Thyroid gland (tissue), 4 donors: ENCODE data around the gene EIF4G1. TPM values are rescaled to one million over a fixed set of nuclear protein-coding genes. Genes with fewer than 3 reads are reported as not detected.
A peak's percentile ranks its signal among the peaks of the same experiment; 100 is the strongest.

Experiments
- DNase-seq, 2 donors: peaks; one replicate each; pipeline ENCODE4 v3.0.0-alpha.2; 2019
- H3K27ac ChIP-seq, 3 donors: fragments of 200-600 bp; sonication (generic); 1 replicate in 2 of 3; 2 replicates in 1 of 3; pipeline ENCODE4 v1.5.1; 2016 to 2019; ENCODE audit warnings: mild to moderate bottlenecking in 1 of 3, moderate library complexity in 1 of 3
- H3K27me3 ChIP-seq: fragments of 200-600 bp; sonication (generic); one replicate; pipeline ENCODE4 v1.5.1; 2019
- H3K36me3 ChIP-seq, 2 donors: fragments of 200-600 bp; sonication (generic); one replicate each; pipeline ENCODE4 v1.5.1; 2016 to 2019
- H3K4me1 ChIP-seq, 2 donors: fragments of 200-600 bp; sonication (generic); one replicate each; pipeline ENCODE4 v1.5.1; 2017 to 2019
- H3K4me3 ChIP-seq, 3 donors: fragments of 200-600 bp; sonication (generic); replicated peaks in 1 of 3; 1 replicate in 2 of 3; 2 replicates in 1 of 3; pipeline ENCODE4 v1.5.1; 2016; ENCODE audit warnings: mild to moderate bottlenecking in 1 of 3
- H3K9me3 ChIP-seq: fragments of 200-600 bp; sonication (generic); one replicate; pipeline ENCODE4 v1.5.1; 2017
- POLR2A ChIP-seq, 2 donors: fragments of 450-650 bp; IDR thresholded peaks; one replicate each; pipeline ENCODE4 v1.6.1; 2017; ENCODE audit warnings: antibody characterized with exemption in 2 of 2, mild to moderate bottlenecking in 2 of 2, moderate library complexity in 1 of 2
- WGBS, 2 donors: methylation state at CpG; one replicate each; pipeline ENCODE4 v1.1.5; 2017; 5-methylcytosine and 5-hydroxymethylcytosine counted together
- intact Hi-C: fragments of 100-400 bp; cut with DNase I; formaldehyde crosslinking; loops from one replicate; pipeline ENCODE4 v1.15.1; 2023
- total RNA-seq, 4 donors: library from RNA; depleted of rRNA; stranded (reverse); fragments of >200 nt; gene quantifications; one replicate each; pipeline ENCODE4 v1.2.3, GENCODE V29; 2016
- TF ChIP-seq, protein P1 (sequence below), 6 experiments: fragments of 200-600 bp in 3 of 6; fragments of 450-650 bp in 3 of 6; sonication (generic) in 3 of 6; IDR thresholded peaks; one replicate each; pipeline ENCODE4 v1.5.1; 2016 to 2019; ENCODE audit warnings: antibody characterized with exemption in 6 of 6, mild to moderate bottlenecking in 2 of 6, inconsistent platforms in 1 of 6, moderate library complexity in 1 of 6

EIF4G1 gene
- total RNA-seq, 4 donors from 2014 or later, result 206 to 418 (median 348) TPM

DNA sequence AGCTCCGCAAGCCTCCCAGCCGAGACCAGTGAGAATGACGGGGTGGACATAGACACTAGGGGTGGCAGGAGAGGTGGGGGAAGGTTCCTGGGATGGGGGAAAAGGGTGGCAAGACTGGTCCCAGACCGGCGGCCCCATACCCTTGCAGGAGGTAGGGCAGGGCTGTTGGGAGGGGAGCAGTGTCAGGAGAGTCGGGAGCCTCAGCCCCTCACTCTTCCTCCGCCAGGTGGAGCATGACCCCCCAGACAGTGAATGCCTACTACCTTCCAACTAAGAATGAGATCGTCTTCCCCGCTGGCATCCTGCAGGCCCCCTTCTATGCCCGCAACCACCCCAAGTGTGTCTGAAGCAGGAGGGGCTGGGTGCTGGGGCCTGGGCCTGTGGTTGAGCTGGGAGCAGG, 24.1 kb upstream of the EIF4G1 start:
- intact Hi-C loops, result loop anchor here (5.0 kb wide), 1 partner anchor 393 kb away; no protein-coding TSS in a partner anchor
- Histone ChIP-seq H3K4me3 (no peak overlapping the region), H3K9me3 (no peaks in the 10 kb centered on the region), H3K27ac (no peak overlapping the region), H3K27me3 (no peaks in the 10 kb centered on the region), H3K36me3 (no peaks in the 10 kb centered on the region), H3K4me1 (no peaks in the 10 kb centered on the region)
- no peak for TF ChIP-seq POLR2A (IDR thresholded peaks at IDR 0.05)
- TF ChIP-seq, protein P1, sequence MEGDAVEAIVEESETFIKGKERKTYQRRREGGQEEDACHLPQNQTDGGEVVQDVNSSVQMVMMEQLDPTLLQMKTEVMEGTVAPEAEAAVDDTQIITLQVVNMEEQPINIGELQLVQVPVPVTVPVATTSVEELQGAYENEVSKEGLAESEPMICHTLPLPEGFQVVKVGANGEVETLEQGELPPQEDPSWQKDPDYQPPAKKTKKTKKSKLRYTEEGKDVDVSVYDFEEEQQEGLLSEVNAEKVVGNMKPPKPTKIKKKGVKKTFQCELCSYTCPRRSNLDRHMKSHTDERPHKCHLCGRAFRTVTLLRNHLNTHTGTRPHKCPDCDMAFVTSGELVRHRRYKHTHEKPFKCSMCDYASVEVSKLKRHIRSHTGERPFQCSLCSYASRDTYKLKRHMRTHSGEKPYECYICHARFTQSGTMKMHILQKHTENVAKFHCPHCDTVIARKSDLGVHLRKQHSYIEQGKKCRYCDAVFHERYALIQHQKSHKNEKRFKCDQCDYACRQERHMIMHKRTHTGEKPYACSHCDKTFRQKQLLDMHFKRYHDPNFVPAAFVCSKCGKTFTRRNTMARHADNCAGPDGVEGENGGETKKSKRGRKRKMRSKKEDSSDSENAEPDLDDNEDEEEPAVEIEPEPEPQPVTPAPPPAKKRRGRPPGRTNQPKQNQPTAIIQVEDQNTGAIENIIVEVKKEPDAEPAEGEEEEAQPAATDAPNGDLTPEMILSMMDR (IDR thresholded peaks at IDR 0.05), result no peak
- 58 to 66% methylated on average over 9 to 10 of the region's 10 CpGs for WGBS, 2 donors
- DNase-seq, result peak in 1 of 2 donors; percentile 15

DNA sequence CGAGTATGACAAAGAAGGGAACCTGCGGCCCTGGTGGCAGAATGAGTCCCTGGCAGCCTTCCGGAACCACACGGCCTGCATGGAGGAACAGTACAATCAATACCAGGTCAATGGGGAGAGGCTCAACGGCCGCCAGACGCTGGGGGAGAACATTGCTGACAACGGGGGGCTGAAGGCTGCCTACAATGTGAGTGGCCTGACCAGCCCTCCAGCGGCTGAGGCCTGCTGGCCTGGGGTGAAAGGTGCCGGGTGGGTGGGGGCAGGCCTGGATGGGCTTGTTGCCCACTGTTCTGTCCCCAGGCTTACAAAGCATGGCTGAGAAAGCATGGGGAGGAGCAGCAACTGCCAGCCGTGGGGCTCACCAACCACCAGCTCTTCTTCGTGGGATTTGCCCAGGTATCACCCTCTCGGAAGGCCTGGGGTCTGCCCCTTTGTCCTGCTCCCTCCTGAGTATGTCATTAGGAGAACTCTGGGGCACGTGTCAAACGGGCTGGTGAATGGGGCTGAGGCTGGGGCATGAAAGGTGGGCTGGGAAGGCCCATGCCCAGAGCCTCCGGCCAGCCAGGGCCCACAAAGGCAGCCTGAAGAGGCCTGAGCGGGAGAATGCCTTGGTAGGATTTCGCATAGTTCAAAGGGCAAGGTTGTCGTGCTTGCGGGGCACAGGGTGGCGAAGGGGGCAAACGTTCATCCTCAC, 23.2 kb upstream of the EIF4G1 start:
- no peak for DNase-seq
- no peak overlapping the region for H3K4me3 ChIP-seq
- TF ChIP-seq, protein P1 (IDR thresholded peaks at IDR 0.05), result no peak
- TF ChIP-seq POLR2A (IDR thresholded peaks at IDR 0.05), result no peak
- H3K27ac ChIP-seq, result no peak overlapping the region
- no peaks in the 10 kb centered on the region for H3K4me1 ChIP-seq
- WGBS, 2 donors, result 91 to 94% methylated on average over 19 to 22 of the region's 22 CpGs
- H3K36me3 ChIP-seq, result no peaks in the 10 kb centered on the region
- intact Hi-C loops, result loop anchor here (5.0 kb wide), 1 partner anchor 394 kb away; no protein-coding TSS in a partner anchor
- H3K27me3 ChIP-seq, result no peaks in the 10 kb centered on the region
- no peaks in the 10 kb centered on the region for H3K9me3 ChIP-seq

DNA sequence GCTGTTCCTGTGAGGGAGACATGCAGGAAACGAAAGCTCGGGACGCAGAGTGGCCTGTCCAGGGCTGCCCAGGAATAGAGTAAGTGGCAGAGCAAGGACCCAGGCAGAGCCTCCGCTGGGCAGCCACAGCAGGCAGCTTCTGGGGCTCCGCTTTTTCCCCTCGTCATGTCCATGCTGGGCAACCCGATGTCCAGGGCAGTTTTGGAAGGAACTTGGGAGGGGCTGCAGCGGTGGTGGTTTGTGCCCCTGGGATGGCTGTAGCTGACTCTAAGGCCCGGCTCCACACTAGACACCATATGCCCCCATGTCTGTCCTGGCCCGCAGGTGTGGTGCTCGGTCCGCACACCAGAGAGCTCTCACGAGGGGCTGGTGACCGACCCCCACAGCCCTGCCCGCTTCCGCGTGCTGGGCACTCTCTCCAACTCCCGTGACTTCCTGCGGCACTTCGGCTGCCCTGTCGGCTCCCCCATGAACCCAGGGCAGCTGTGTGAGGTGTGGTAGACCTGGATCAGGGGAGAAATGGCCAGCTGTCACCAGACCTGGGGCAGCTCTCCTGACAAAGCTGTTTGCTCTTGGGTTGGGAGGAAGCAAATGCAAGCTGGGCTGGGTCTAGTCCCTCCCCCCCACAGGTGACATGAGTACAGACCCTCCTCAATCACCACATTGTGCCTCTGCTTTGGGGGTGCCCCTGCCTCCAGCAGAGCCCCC, 22.5 kb upstream of the EIF4G1 start:
- H3K27ac ChIP-seq, result no peak overlapping the region
- no peaks in the 10 kb centered on the region for H3K36me3 ChIP-seq
- no peaks in the 10 kb centered on the region for H3K27me3 ChIP-seq
- H3K4me1 ChIP-seq, result no peaks in the 10 kb centered on the region
- no peaks in the 10 kb centered on the region for H3K9me3 ChIP-seq
- intact Hi-C loops, result loop anchor here (5.0 kb wide), 1 partner anchor 395 kb away; no protein-coding TSS in a partner anchor
- no peak for DNase-seq
- H3K4me3 ChIP-seq, result no peak overlapping the region
- no peak for TF ChIP-seq POLR2A (IDR thresholded peaks at IDR 0.05)
- TF ChIP-seq, protein P1 (IDR thresholded peaks at IDR 0.05), result no peak
- WGBS, 2 donors, result 84 to 93% methylated on average over 7 to 19 of the region's 21 CpGs

DNA sequence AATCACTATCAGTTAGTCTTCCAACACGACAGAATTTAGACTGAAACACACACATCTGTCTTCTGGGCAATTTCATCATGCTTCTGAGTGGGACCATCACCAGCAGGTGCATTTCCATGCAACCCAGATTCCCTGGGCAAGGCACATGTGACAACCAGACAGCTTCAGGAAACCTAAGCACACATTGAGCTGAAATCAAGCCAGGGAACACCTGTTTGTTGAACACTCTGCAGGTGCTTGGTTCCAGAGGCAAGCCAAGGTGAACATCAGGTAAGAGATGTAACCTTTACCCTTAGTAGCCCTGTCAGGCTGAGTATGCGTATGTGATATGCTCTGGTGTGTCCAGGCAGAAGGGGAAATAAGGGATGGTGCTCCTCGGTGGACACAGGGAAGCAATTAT, 18.6 kb upstream of the EIF4G1 start:
- Histone ChIP-seq H3K36me3 (peaks cover 0 to 6% of the 10 kb centered on the region in 2 donors), H3K27me3 (no peaks in the 10 kb centered on the region), H3K4me3 (no peak overlapping the region), H3K27ac (no peak overlapping the region), H3K4me1 (peaks cover 11 to 13% of the 10 kb centered on the region in 2 donors), H3K9me3 (no peaks in the 10 kb centered on the region)
- intact Hi-C loops, result no loop called here
- DNase-seq, result no peak
- 73 to 81% methylated on average over 3 of the region's 3 CpGs for WGBS, 2 donors
- TF ChIP-seq, protein P1 (IDR thresholded peaks at IDR 0.05), result no peak

DNA sequence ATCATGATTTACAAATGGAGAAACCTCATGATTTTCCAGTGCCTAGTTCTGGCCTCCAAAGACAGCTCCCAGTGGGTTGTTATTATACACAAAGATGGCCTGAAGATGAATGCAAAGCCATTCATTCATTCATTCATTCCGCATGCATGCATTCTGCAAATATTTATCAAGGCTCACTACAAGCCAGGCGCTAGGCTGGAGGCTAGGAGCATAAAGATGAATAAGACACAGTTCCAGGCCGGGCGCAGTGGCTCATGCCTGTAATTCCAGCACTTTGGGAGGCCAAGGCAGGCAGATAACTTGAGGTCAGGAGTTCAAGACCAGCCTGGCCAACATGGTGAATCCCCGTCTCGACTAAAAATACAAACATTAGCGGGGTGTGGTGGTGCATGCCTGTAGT, 17.8 kb upstream of the EIF4G1 start:
- Histone ChIP-seq H3K4me3 (no peak overlapping the region), H3K36me3 (peaks cover 5 to 10% of the 10 kb centered on the region in 2 donors), H3K27me3 (no peaks in the 10 kb centered on the region), H3K27ac (no peak overlapping the region), H3K4me1 (peaks cover 11 to 13% of the 10 kb centered on the region in 2 donors), H3K9me3 (no peaks in the 10 kb centered on the region)
- intact Hi-C loops, result no loop called here
- no peak for DNase-seq
- no peak for TF ChIP-seq POLR2A (IDR thresholded peaks at IDR 0.05)
- TF ChIP-seq, protein P1 (IDR thresholded peaks at IDR 0.05), result no peak
- 80 to 84% methylated on average over 7 of the region's 7 CpGs for WGBS, 2 donors
